Hematopoietic multipotent progenitor cell treated with erythropoietin and hydrocortisone succinate and interleukin-3 and kit ligand, for 6 days (in vitro differentiated cells): Measurements from ENCODE around the gene KRTAP20-4.

ENCODE experiments used
- DNase-seq: peaks from one replicate; pipeline ENCODE4 v3.0.0-alpha.2; 2015

Gene KRTAP20-4

DNA sequence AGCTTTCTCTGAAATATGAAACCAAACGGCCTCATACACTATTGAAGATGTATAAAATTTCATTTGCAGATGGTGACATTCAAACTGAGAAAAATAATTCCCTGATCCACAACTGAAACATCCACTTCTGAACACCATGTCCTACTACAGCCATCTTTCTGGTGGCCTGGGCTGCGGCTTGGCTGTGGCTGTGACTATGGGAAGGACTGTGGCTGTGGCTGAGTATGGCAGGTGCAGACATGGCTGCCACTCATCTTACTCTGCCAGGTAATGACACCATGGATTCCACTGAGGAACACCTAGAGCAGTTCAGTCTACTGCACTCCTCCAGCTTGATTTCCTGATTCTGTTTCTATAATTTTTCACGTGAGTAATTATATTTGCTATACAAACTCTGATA is at the start of gene KRTAP20-4:
KRTAP20-4 (plus strand) TSS at position 106 of the 400 bp plus-strand sequence.
- no peak for DNase-seq

- no peak for DNase-seq
These were observed 42.7 kb upstream of the KRTAP20-4 start for GRCh38 chr21:30577766-30578165.

DNA sequence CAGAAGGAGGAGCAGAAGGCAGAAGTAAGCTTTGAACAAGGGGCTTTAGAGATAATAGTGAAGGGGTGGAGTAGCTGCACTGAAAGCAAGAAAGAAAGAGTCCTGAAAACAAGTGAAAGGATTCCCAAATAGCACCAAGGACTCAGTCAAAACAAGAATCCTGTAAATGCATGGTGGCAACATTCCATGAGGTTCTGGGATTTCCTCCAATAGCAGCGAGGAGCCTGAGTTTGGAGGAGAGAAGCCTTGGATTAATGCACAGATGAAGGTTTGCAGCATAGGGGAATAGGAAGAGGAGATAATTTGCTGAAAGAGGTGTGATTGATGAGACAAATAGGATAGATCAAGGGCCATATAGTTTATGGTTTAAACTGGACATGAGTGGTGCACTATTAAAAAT is 41.1 kb upstream of the KRTAP20-4 start:
- DNase-seq, result no peak

DNA sequence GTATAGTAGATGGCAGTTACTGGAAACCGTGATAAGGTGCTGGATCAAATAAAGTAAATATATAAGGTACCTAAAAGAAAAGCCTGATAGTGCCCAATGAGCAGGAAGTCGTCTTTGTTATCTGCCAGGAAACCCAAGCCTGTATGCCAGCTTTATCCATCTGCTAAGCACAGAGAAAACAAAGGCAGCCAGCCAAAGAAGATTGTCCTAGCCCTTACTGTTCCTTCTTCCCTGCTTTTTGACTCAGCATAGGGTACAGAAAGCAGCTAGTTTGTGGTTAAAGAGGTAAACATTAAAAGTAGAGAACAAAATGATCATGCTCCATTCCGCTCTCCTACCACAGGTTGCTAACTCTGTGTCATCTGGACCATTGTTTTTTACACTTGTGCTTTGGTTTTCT is 40.3 kb upstream of the KRTAP20-4 start:
- DNase-seq, result no peak

- DNase-seq, result no peak
These were observed 37.6 kb upstream of the KRTAP20-4 start for GRCh38 chr21:30582870-30583269.

DNA sequence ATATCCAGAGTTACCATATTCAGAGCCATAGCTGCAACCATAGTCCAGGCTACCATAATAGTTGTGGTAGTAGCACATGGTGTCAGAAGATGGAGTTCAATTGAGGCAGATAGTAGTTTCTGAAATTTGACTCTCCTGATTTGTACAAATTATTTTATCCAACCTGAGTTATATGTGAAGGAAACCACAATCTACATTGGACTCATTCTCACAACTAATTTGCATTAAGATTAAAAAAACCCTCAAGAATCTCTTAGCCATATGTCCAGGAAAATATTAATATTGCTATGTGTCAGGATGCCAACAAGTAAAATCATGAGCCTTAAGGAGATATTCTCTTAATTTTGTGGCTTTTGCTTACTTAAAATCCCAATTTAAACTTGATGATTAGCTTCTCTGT is 30.1 kb upstream of the KRTAP20-4 start, which contains the start of gene KRTAP22-2:
KRTAP22-2 (minus strand) TSS at position 101 of the 400 bp plus-strand sequence.
- no peak for DNase-seq

DNA sequence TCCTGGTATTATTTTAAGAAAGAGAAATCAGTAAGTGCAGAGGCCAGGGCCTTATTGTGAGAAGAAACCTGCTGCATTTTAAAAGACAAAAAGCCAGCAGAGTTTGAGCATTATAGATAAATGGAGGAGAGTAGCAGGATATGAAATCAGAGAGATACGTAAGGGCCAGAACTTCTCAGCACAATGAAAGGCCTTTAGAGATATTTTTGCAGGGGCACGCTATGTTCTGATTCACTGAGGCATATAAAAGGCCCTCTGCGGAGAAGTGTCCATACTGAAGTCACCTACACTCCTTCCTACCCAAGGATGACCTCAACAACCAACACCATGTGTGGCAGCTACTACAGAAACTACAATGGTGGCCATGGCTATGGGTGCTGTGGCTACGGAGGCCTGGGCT is 28.3 kb upstream of the KRTAP20-4 start, which contains the start of gene KRTAP6-3:
KRTAP6-3 (plus strand) TSS at position 301 of the 400 bp plus-strand sequence; CDS start at position 307, 6 bp downstream.
- no peak for DNase-seq

DNA sequence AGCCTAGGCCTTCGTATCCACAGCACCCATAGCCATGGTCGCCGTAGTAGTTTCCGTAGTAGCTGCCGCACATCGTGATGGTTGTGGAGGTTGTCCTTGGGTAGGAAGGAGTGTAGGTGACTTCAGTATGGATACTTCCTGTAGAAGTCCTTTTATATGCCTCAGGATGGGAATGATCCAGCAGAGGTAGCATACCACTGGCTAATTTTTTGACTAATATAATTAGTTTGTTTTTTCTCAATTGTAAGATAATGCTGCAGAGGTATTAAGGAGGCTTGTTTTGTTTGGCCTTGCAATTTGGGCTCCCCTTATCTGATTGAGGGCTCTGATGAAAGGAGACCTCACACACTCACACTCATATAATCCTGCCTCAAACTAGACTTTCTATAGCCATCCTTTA is 21.6 kb upstream of the KRTAP20-4 start, which contains the start of gene KRTAP6-2:
KRTAP6-2 (minus strand) TSS at position 101 of the 400 bp plus-strand sequence; CDS start at position 73, 28 bp downstream.
- DNase-seq, result no peak

DNA sequence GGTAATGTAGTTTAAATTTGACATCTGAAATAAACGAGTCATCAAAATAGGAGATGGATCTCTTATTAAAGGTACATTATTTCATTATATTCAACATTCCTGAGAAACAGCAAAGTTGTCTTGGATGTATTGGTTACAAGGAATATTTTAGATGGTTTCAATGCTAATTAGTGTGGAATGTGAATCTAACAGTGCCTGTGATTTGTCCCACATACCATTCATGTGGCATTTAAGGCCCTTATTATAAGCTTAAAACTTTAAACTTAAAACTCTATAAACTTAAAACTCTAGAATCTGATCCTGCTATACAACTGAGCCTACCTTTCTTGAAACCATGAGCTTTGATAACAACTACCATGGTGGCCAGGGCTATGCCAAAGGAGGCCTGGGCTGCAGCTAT is 19.6 kb upstream of the KRTAP20-4 start, which contains the start of gene KRTAP22-1:
KRTAP22-1 (plus strand) TSS at position 301 of the 400 bp plus-strand sequence.
- no peak for DNase-seq

GRCh38 chr21:30605968-30606367 is 14.5 kb upstream of the KRTAP20-4 start:
- DNase-seq, result no peak

GRCh38 chr21:30612132-30612531 is 8.3 kb upstream of the KRTAP20-4 start:
- no peak for DNase-seq

GRCh38 chr21:30613836-30614235 is 6.6 kb upstream of the KRTAP20-4 start, which contains the start of gene KRTAP6-1:
KRTAP6-1 (minus strand) TSS chr21:30613930; CDS start chr21:30613904, 26 bp downstream.
- DNase-seq, result no peak

GRCh38 chr21:30615199-30615598 is 5.2 kb upstream of the KRTAP20-4 start:
- no peak for DNase-seq

DNA sequence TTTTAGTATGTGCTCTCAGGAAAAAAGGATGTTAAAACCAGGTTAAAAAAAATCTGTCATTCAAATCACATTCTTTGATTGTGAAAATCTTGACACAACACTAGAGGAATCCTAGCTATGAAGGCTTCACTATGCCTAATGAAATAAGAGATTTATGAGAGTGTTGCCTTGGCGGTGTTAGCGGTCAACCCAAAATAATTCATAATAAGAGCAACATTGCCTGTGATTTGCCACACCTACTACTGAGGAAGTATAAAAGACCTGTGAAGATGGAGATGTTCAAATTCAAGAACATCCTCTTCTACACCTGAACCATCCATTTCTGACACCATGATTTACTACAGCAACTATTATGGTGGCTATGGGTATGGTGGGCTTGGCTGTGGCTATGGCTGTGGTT is 4.3 kb upstream of the KRTAP20-4 start, which contains the start of gene KRTAP20-1:
KRTAP20-1 (plus strand) TSS at position 301 of the 400 bp plus-strand sequence; CDS start at position 331, 30 bp downstream.
- no peak for DNase-seq

DNA sequence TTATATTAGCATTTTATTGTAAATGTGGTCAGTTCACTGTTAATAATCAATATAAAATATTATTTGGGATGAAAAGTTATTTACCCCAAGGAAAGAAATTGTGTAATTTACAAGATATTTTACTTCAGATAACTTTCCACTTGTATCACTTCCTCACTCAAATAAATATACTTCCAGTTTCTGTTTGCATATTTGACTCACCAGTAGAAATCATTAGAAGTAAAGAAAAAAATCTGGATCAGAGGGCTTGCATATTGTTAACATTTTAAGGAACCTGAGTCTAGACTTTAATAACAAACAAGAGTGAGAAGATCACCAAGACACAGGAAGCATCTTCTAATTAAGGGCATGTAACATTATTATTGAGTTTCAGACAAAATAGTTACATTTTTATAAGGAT is 347 bp upstream of the KRTAP20-4 start:
- DNase-seq, result no peak

GRCh38 chr21:30623362-30623761 is 2.9 kb downstream of the KRTAP20-4 start:
- DNase-seq, result no peak

DNA sequence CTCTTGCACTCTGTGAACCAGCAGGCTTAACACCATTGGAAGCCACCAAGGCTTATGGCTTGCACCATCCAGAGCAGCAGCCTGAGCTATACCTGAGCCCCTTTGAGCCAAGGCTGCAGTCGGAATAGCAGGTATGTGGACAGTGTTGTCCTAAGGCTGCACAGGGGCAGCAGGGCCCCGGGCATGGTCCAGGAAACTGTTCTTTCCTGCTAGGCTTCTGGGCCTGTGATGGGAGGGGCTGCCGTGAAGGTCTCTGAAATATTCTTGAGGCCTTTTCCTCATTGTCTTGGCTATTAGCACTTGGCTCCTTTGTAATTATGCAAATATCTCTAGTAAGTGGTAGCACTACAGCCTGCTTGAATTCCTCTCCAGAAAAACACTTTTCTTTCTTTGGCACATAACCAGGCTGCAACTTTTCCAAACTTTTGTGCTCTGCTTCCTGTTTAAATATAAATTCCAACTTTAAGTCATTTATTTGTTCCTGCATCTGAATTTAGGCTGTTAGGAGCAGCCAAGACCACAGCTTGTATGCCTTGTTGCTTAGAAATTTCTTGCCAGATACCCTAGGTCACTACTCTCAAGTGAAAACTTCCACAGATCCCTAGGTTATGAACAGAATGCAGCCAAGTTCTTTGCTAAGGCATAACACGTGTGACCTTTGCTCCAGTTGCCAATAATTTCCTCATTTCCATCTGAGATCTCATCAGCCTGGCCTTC is 5.2 kb downstream of the KRTAP20-4 start:
- no peak for DNase-seq

DNA sequence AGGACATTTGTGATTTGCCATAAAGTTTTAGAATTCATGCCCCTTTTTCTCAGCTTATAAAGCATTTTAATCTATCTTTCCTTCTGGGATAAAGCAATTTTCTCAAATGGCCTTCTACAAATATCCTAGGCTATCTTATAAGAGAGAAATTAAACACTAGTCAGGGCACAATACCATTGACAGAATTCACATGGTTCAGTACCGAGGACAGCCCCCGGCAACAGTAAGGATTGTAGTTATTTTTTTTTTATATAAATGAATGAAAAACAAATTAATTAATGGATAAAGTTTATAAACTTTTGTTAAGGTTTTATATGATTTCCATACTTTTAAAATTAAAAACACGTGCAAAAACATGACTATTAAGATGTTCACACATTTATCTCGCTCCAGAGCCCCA is 7.7 kb downstream of the KRTAP20-4 start:
- DNase-seq, result no peak

DNA sequence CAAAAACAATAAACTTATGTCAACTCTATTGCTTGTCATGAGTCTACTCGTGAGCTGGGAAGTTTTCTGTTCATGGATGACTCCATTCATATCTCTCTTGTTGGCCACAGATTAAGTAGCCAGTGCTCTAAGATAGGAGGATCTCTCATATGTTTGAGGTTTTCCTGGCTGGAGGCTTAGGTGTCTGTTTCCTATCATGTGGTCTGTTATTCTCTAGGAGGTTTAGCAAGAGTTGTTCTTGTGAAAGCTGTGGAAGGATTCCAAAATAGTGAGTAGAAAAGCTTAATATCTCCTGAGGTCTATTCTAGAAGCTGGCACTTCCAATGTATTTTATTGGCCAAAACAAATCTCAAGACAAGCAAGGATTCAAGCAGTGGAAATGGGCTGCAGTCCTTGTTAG is 8.8 kb downstream of the KRTAP20-4 start:
- no peak for DNase-seq

GRCh38 chr21:30634906-30635305 is 14.5 kb downstream of the KRTAP20-4 start, which contains the start of gene KRTAP20-2:
KRTAP20-2 (plus strand) TSS chr21:30635206; CDS start chr21:30635264, 58 bp downstream.
- no peak for DNase-seq

GRCh38 chr21:30638686-30639085 is 18.3 kb downstream of the KRTAP20-4 start:
- DNase-seq, result no peak

DNA sequence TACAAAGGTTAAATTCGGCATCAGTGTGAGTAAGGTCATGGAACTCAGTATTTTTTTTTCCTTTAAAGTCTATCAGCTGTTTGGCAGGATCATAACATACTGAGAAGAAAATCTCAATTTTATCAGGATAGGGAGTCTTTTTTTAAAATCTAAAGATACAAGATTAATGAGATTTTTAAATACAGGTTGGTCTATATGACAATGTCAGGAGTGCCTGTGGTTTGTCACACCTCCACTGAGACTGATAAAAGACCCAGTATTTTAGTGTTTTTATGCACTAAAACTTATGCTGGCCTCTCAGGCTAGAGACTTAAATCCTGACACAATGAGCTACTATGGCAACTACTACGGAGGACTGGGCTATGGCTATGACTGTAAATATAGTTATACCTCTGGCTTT is 22.1 kb downstream of the KRTAP20-4 start, which contains the start of gene KRTAP20-3:
KRTAP20-3 (plus strand) TSS at position 301 of the 400 bp plus-strand sequence.
- DNase-seq, result no peak

GRCh38 chr21:30646904-30647414 is 26.5 kb downstream of the KRTAP20-4 start:
- no peak for DNase-seq

DNA sequence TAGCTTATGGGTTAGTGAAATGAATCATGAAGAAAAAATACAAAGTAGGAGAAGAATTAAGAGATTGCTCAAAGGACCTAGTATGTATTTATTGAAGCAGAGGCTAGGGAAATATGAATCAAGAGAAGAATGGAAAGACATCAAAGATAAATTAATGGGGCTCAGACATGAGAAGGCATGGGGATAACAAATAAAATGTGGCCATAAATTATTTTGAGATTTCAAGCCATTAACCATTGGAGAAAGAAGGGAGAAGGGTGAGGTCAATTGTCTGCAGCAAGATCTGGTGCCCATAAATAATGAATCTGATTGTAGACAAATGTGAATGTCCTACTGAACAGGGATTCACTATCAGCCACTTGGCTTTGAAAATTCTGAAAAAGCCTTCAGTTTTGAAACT is 32.5 kb downstream of the KRTAP20-4 start:
- no peak for DNase-seq
